Measurements from ENCODE around the gene LETM1.

GRCh38 chr4:1762264-1763010 lies 93.5 kb downstream of the LETM1 start:
- TF ChIP-seq ZNF8 (CRISPR knock-in tag; IDR thresholded peaks at IDR 0.05) (no peak), ARNTL (CRISPR knock-in tag; IDR thresholded peaks at IDR 0.05; ENCODE audit: borderline replicate concordance, low read depth) (no peak), ZNF565 (CRISPR knock-in tag; conservative IDR thresholded peaks at IDR 0.05; ENCODE audit: low read depth) (no peak), GLIS3 (CRISPR knock-in tag; IDR thresholded peaks at IDR 0.05) (no peak), TSHZ2 (CRISPR knock-in tag; IDR thresholded peaks at IDR 0.05) (no peak), TCF4 (CRISPR knock-in tag; IDR thresholded peaks at IDR 0.05; ENCODE audit: borderline replicate concordance) (no peak)
- TF ChIP-seq, protein P1, sequence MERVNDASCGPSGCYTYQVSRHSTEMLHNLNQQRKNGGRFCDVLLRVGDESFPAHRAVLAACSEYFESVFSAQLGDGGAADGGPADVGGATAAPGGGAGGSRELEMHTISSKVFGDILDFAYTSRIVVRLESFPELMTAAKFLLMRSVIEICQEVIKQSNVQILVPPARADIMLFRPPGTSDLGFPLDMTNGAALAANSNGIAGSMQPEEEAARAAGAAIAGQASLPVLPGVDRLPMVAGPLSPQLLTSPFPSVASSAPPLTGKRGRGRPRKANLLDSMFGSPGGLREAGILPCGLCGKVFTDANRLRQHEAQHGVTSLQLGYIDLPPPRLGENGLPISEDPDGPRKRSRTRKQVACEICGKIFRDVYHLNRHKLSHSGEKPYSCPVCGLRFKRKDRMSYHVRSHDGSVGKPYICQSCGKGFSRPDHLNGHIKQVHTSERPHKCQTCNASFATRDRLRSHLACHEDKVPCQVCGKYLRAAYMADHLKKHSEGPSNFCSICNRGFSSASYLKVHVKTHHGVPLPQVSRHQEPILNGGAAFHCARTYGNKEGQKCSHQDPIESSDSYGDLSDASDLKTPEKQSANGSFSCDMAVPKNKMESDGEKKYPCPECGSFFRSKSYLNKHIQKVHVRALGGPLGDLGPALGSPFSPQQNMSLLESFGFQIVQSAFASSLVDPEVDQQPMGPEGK (CRISPR knock-in tag; IDR thresholded peaks at IDR 0.05; ENCODE audit: borderline replicate concordance) = no peak

Data from SK-N-SH treated with all-trans-retinoic acid at 6 μM for 48 hours (cell line).